ENCODE data around the gene SPSB1. TPM values are rescaled to one million over a fixed set of nuclear protein-coding genes. Genes with fewer than 3 reads are reported as not detected.
A peak's percentile ranks its signal among the peaks of the same experiment; 100 is the strongest.
"Not testable (repeated sequence)": the region's sequence is repeated elsewhere in the genome, so short reads cannot be mapped to it uniquely, and the experiment has no call there.

Gene SPSB1
- total RNA-seq, 4 donors from 2014 or later: 18.9 to 64.9 (median 41.8) TPM

- Histone ChIP-seq H3K9me3 (no peaks in the 10 kb centered on the region), H3K27me3 (no peaks in the 10 kb centered on the region), H3K4me1 (peaks cover 0 to 37% (median 22%) of the 10 kb centered on the region in 4 donors), H3K27ac (no peak overlapping the region), H3K36me3 (no peaks in the 10 kb centered on the region), H3K4me3 (no peak overlapping the region)
- TF ChIP-seq, protein P1, sequence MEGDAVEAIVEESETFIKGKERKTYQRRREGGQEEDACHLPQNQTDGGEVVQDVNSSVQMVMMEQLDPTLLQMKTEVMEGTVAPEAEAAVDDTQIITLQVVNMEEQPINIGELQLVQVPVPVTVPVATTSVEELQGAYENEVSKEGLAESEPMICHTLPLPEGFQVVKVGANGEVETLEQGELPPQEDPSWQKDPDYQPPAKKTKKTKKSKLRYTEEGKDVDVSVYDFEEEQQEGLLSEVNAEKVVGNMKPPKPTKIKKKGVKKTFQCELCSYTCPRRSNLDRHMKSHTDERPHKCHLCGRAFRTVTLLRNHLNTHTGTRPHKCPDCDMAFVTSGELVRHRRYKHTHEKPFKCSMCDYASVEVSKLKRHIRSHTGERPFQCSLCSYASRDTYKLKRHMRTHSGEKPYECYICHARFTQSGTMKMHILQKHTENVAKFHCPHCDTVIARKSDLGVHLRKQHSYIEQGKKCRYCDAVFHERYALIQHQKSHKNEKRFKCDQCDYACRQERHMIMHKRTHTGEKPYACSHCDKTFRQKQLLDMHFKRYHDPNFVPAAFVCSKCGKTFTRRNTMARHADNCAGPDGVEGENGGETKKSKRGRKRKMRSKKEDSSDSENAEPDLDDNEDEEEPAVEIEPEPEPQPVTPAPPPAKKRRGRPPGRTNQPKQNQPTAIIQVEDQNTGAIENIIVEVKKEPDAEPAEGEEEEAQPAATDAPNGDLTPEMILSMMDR (IDR thresholded peaks at IDR 0.05): no peak
- no peak for TF ChIP-seq POLR2A (IDR thresholded peaks at IDR 0.05)
- no peak for TF ChIP-seq EP300 (IDR thresholded peaks at IDR 0.05)
- no peak for DNase-seq (ENCODE audit: low spot score in 2 of 2)
- WGBS, 2 donors: 91 to 97% methylated on average over 6 of the region's 6 CpGs
Observed at GRCh38 chr1:9380711-9381110, 88.0 kb downstream of the SPSB1 start.

- no peaks in the 10 kb centered on the region for H3K36me3 ChIP-seq
- H3K27me3 ChIP-seq: no peaks in the 10 kb centered on the region
- peaks cover 0 to 15% (median 7%) of the 10 kb centered on the region in 4 donors for H3K4me1 ChIP-seq
- no peak overlapping the region for H3K4me3 ChIP-seq
- no peaks in the 10 kb centered on the region for H3K9me3 ChIP-seq
- DNase-seq (ENCODE audit: low spot score in 2 of 2): no peak
- no peak overlapping the region for H3K27ac ChIP-seq
- TF ChIP-seq, protein P1 (IDR thresholded peaks at IDR 0.05): no peak
- TF ChIP-seq POLR2A (IDR thresholded peaks at IDR 0.05) (no peak), EP300 (IDR thresholded peaks at IDR 0.05) (no peak)
- 63 to 73% methylated on average over 20 of the region's 20 CpGs for WGBS, 2 donors
Observed at GRCh38 chr1:9382643-9383491, 90.2 kb downstream of the SPSB1 start.

DNA sequence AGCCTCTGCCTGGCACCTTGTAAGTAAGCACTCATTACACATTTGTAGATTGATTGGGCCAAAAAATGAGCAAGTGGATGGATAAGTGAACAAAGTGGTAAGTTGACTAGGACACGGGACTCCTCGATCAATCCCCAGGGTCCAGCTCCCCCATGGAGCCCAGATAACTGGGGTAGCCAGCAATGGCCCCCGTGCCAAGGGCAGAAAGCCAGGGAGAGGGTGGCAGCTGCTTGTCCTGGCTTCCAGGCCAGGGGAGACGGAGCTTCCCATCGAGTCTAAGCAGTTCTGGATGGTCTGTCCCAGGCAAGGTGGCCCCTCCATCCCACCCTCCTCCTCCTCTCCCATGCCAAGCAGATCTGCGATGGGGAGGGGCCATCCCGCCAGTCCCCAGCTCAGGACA is 91.4 kb downstream of the SPSB1 start:
- no peak for DNase-seq (ENCODE audit: low spot score in 2 of 2)
- Histone ChIP-seq H3K4me1 (peaks cover 0 to 21% (median 8%) of the 10 kb centered on the region in 4 donors), H3K9me3 (no peaks in the 10 kb centered on the region), H3K4me3 (no peak overlapping the region), H3K36me3 (no peaks in the 10 kb centered on the region), H3K27me3 (no peaks in the 10 kb centered on the region), H3K27ac (peak overlapping the region in 1 of 4 donors; percentile 13)
- WGBS, 2 donors: 87 to 91% methylated on average over 7 of the region's 7 CpGs
- no peak for TF ChIP-seq POLR2A (IDR thresholded peaks at IDR 0.05)
- TF ChIP-seq, protein P1 (IDR thresholded peaks at IDR 0.05): no peak
- TF ChIP-seq EP300 (IDR thresholded peaks at IDR 0.05): no peak

DNA sequence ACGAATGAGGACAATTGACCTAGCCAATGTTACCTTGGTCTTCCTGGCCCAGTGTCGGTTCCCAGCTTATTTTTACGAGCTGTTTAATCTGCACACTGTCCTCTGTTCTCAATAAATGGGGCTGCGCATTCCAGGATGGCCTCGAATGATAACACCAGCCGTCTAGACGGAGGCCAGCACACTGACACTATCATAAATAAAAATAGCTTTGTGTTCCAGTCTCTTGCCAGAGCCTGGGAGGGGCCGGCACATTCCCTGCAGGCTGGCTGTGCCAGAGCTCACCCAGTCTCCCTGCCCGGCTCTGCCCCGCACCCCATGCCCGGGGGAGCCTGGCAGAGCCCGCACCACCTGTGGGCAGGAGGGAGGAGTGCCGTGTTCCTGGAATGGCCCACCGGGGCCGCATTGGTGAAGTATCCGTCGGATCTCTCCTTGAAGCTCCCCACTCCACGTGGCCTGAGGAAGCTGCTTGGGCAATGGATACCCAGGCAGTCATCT is 92.1 kb downstream of the SPSB1 start:
- Histone ChIP-seq H3K27ac (peak overlapping the region in 1 of 4 donors; percentile 13), H3K27me3 (no peaks in the 10 kb centered on the region), H3K4me3 (no peak overlapping the region), H3K36me3 (no peaks in the 10 kb centered on the region), H3K9me3 (no peaks in the 10 kb centered on the region), H3K4me1 (peaks cover 0 to 22% (median 8%) of the 10 kb centered on the region in 4 donors)
- DNase-seq (ENCODE audit: low spot score in 2 of 2): no peak
- TF ChIP-seq EP300 (IDR thresholded peaks at IDR 0.05) (no peak), POLR2A (IDR thresholded peaks at IDR 0.05) (no peak)
- TF ChIP-seq, protein P1 (IDR thresholded peaks at IDR 0.05): no peak
- 46 to 56% methylated on average over 15 to 18 of the region's 18 CpGs for WGBS, 2 donors

DNA sequence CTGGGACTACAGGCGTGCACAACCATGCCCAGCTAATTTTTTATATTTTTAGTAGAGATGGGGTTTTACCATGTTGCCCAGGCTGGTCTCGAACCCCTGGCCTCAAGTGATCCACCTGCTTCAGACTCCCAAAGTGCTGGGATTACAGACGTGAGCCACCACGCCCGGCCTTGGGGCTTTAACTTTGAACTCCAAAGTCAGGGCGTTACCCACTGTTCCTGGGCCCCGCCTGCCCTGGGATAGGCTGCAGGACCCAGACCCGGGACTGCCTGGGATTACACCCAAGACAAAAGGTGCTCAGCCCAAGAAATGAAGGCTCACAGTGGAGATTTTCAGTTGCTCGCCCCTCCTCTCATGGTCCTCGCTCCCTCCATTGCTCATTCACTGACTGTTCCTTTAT is 92.7 kb downstream of the SPSB1 start:
- H3K36me3 ChIP-seq; DNase-seq (ENCODE audit: low spot score in 2 of 2); H3K27me3 ChIP-seq; H3K9me3 ChIP-seq; H3K4me3 ChIP-seq: not testable (repeated sequence)
- Histone ChIP-seq H3K4me1 (peaks cover 0 to 22% (median 8%) of the 10 kb centered on the region in 4 donors), H3K27ac (peak overlapping the region in 1 of 4 donors; percentile 7)
- WGBS, 2 donors: 86 to 96% methylated on average over 10 of the region's 10 CpGs
